SK-N-MC (cell line): Measurements from ENCODE around the gene BABAM2.
"Not testable (repeated sequence)": the region's sequence is repeated elsewhere in the genome, so short reads cannot be mapped to it uniquely, and the experiment has no call there.

ENCODE experiments used
- DNase-seq: peaks from one replicate; pipeline ENCODE4 v3.0.0-alpha.2; 2011; ENCODE audit warnings: low read depth, low spot score
- H3K27ac ChIP-seq: fragments of 200-600 bp; sonication (generic); 2 replicates; pipeline ENCODE4 v1.5.1; 2016; ENCODE audit warnings: mixed run types
- H3K36me3 ChIP-seq: fragments of 200-600 bp; sonication (generic); 2 replicates; pipeline ENCODE4 v1.6.1; 2017; ENCODE audit warnings: antibody characterized with exemption, low read length, mixed read lengths; ENCODE audit not compliant: insufficient read depth
- H3K4me3 ChIP-seq: fragments of 200-600 bp; sonication (generic); 2 replicates; pipeline ENCODE4 v1.5.1; 2016
- H3K9ac ChIP-seq: fragments of 200-600 bp; sonication (generic); 2 replicates; pipeline ENCODE4 v1.8.0; 2017; ENCODE audit warnings: mixed run types, mixed read lengths; ENCODE audit not compliant: insufficient read length
- H3K9me3 ChIP-seq: fragments of 200-600 bp; sonication (generic); 2 replicates; pipeline ENCODE4 v1.6.1; 2017; ENCODE audit warnings: low read depth, mild to moderate bottlenecking, antibody characterized with exemption, low read length, moderate library complexity, mixed read lengths
- EZH2 ChIP-seq: fragments of 200-600 bp; sonication (generic); IDR thresholded peaks from one replicate; pipeline ENCODE4 v1.6.1; 2017; ENCODE audit warnings: antibody characterized with exemption
- FOXP2 ChIP-seq: optimal IDR thresholded peaks from 2 replicates; pipeline ENCODE3; 2011; ENCODE audit warnings: mild to moderate bottlenecking, moderate library complexity; ENCODE audit not compliant: insufficient read depth; ENCODE audit errors: extremely low read length, control extremely low read depth
- POLR2AphosphoS5 ChIP-seq: IDR thresholded peaks from 2 replicates; pipeline ENCODE4 v1.6.1; 2012; ENCODE audit warnings: mild to moderate bottlenecking, low read depth, low read length, borderline replicate concordance

Gene BABAM2

DNA sequence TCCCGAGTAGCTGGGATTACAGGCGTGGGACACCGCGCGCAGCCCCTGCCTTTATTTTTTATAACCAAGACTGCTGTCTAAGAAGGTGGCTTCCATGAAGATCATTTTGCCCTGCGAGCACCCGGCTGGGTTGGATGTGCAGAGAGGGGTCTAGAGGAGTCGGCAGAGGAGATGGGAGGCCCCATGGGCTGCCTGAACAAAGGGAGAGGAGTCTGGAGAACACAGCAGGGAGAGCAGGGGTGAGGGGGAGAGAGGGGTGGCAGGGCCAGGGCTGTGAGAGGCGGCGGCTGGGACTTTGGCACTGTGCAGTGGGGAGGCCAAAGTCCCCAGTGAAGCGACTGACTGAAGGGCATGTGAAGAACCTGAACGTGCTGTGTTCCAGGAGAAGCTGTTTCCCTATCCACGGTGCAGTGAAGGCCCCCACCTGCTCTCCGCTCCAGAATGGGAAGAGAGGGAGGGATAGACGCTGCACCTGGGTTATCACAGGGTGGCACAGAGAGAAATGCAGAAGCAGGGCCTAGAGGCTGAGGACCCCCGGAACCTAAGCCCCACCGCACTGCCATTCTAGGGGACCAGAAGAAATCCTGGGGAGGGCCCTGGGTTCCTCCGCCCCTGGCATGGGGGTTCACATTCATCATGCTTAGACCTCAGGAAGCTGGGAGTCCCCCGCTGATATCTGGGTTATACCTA, 477.3 kb downstream of the BABAM2 start:
- H3K9me3 ChIP-seq = no peaks in the 10 kb centered on the region
- no peak overlapping the region for H3K4me3 ChIP-seq
- no peaks in the 10 kb centered on the region for H3K36me3 ChIP-seq
- H3K27ac ChIP-seq = no peak overlapping the region
- DNase-seq = no peak
- TF ChIP-seq EZH2 = no peak
- no peak for TF ChIP-seq POLR2AphosphoS5
- no peak for TF ChIP-seq FOXP2
- no peak overlapping the region for H3K9ac ChIP-seq

DNA sequence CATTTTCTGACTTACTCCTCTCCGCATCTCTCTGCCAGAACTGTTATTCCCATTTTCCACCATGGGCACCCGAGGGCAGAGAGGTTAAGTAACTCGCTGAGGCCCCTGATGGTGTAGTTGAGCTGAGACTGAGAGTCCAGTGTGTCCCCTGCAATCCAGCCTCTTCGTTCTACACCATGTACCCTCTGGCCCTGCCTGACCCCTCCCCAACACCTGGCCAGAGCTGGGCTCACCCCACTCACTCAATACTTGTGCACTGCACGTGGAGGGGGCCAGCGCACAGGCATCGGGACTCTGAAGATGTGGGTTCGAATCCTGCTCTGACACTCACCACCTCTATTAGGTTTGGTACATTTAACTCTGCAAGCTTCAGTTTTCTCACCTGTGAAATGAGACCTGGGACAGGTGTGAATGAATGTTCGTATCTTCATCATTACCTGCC, 477.8 kb downstream of the BABAM2 start:
- H3K36me3 ChIP-seq = no peaks in the 10 kb centered on the region
- no peak overlapping the region for H3K9ac ChIP-seq
- H3K27ac ChIP-seq = no peak overlapping the region
- H3K4me3 ChIP-seq = no peak overlapping the region
- H3K9me3 ChIP-seq = no peaks in the 10 kb centered on the region
- TF ChIP-seq EZH2 = no peak
- no peak for TF ChIP-seq POLR2AphosphoS5
- TF ChIP-seq FOXP2 = no peak
- DNase-seq = no peak

DNA sequence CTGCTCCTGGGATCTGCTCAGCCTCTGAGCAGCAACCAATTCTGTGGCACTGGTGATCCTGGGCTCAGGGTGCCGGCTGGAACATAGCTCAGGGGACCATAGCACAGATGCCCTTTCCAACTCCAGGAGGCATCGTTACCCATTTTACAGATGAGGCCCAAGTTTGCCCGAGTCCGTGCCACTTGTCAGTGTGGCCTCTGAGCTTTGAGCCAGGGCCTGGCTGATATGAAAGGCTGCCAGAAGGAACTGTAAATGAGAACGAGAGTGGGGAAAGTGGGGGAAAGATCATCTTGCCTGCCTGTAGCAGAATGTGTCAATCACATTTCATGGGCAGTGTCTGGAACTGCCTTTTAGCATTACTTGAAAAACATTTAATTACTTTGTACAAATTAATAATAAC, 478.8 kb downstream of the BABAM2 start:
- no peak overlapping the region for H3K9ac ChIP-seq
- TF ChIP-seq EZH2 = no peak
- no peak for TF ChIP-seq POLR2AphosphoS5
- no peak for TF ChIP-seq FOXP2
- DNase-seq = no peak
- H3K27ac ChIP-seq = no peak overlapping the region
- no peaks in the 10 kb centered on the region for H3K9me3 ChIP-seq
- no peak overlapping the region for H3K4me3 ChIP-seq
- no peaks in the 10 kb centered on the region for H3K36me3 ChIP-seq

DNA sequence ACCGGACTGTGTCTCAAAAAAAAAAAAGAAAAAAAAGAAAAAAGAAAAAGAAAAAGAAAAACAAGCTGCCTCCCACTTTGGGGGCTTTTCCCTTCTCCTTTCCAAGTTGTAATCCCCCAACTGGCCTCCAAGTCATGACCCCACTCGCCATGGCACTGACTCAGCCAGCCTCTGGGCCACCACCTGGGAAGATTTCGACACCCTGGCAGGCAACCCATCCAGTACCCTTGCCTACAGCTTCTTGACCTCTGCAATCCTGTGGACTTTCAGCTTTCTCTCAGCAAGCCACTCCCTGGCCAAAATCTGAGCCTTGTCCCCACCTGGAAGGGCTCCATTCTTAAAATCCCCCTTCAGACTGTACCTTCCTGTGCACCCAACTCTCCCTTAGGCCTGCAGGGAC, 479.8 kb downstream of the BABAM2 start:
- Histone ChIP-seq H3K36me3 (no peaks in the 10 kb centered on the region), H3K9ac (no peak overlapping the region), H3K9me3 (no peaks in the 10 kb centered on the region), H3K27ac (no peak overlapping the region), H3K4me3 (no peak overlapping the region)
- TF ChIP-seq FOXP2 (no peak), POLR2AphosphoS5 (no peak), EZH2 (no peak)
- no peak for DNase-seq

GRCh38 chr2:28371728-28372127, 481.2 kb downstream of the BABAM2 start:
- not testable (repeated sequence) for DNase-seq, H3K9ac ChIP-seq, H3K36me3 ChIP-seq, H3K9me3 ChIP-seq, H3K4me3 ChIP-seq, H3K27ac ChIP-seq

GRCh38 chr2:28373854-28374253, 483.3 kb downstream of the BABAM2 start:
- DNase-seq = no peak
- TF ChIP-seq POLR2AphosphoS5 (no peak), EZH2 (no peak), FOXP2 (no peak)
- H3K4me3 ChIP-seq = no peak overlapping the region
- no peaks in the 10 kb centered on the region for H3K36me3 ChIP-seq
- H3K27ac ChIP-seq = no peak overlapping the region
- no peak overlapping the region for H3K9ac ChIP-seq
- H3K9me3 ChIP-seq = no peaks in the 10 kb centered on the region

GRCh38 chr2:28374331-28374730, 483.8 kb downstream of the BABAM2 start:
- H3K36me3 ChIP-seq = no peaks in the 10 kb centered on the region
- no peaks in the 10 kb centered on the region for H3K9me3 ChIP-seq
- no peak overlapping the region for H3K4me3 ChIP-seq
- DNase-seq = no peak
- no peak overlapping the region for H3K9ac ChIP-seq
- no peak for TF ChIP-seq POLR2AphosphoS5
- TF ChIP-seq FOXP2 = no peak
- no peak for TF ChIP-seq EZH2
- no peak overlapping the region for H3K27ac ChIP-seq

DNA sequence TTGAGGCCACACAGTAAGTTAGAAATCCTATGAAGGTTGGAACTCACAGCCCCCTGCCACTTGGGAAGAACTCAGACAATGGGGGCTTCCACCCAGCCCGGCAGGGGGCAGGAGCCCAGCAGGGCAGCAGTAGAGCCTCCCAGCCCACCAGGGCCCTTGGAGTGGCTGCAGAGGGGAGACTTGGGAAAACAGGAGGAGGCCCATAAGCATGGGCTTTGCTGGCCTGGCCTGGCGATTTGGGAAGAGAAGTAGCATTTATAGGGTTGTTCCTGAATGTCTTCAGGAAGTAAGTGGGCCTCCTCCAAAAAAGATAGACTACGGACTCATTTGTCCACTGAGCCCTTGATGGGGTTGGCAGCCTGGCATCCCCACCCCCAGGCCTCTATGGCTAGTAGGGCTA, 484.7 kb downstream of the BABAM2 start:
- DNase-seq = no peak
- Histone ChIP-seq H3K4me3 (no peak overlapping the region), H3K9me3 (no peaks in the 10 kb centered on the region), H3K36me3 (no peaks in the 10 kb centered on the region), H3K27ac (no peak overlapping the region), H3K9ac (no peak overlapping the region)
- TF ChIP-seq FOXP2 (no peak), POLR2AphosphoS5 (no peak), EZH2 (no peak)
